WTC11 (cell line): ENCODE results near the gene FBXL16. TPM values are rescaled to one million over a fixed set of nuclear protein-coding genes. Genes with fewer than 3 reads are reported as not detected.

Experiments
- ATAC-seq: fragments of 200-7000 bp; cut with Tn5 transposase; 2 replicates; pipeline ENCODE4 v1.10.0; 2021; ENCODE audit warnings: mild to moderate bottlenecking, moderate library complexity
- CTCF ChIA-PET: fragments of 300-600 bp; sonication (Branson Sonifier 250); formaldehyde crosslinking; loops from one replicate; lab custom pipeline; 2021; ENCODE audit warnings: antibody characterized with exemption; lab: Charles Lee
- POLR2A ChIA-PET: fragments of 350-600 bp; sonication (Branson Sonifier 250); formaldehyde crosslinking; loops from one replicate; lab custom pipeline; 2021; ENCODE audit warnings: antibody characterized with exemption; lab: Charles Lee
- DNase-seq: peaks from one replicate; pipeline ENCODE4 v3.0.0; 2021; ENCODE audit warnings: low spot score
- H3K27ac Mint-ChIP-seq: 2 replicates; pipeline ENCODE4 v1.8.0; 2021; ENCODE audit warnings: mixed read lengths
- H3K27me3 Mint-ChIP-seq: 2 replicates; pipeline ENCODE4 v1.8.0; 2021; ENCODE audit warnings: low read depth, mild to moderate bottlenecking, moderate library complexity, mixed read lengths
- H3K36me3 Mint-ChIP-seq: 2 replicates; pipeline ENCODE4 v1.8.0; 2021; ENCODE audit warnings: mixed read lengths
- H3K4me1 Mint-ChIP-seq: 2 replicates; pipeline ENCODE4 v1.8.0; 2022; ENCODE audit warnings: mixed read lengths
- H3K4me3 Mint-ChIP-seq: 2 replicates; pipeline ENCODE4 v1.8.0; 2021; ENCODE audit warnings: mild to moderate bottlenecking, moderate library complexity, mixed read lengths
- H3K9me3 Mint-ChIP-seq: 2 replicates; pipeline ENCODE4 v1.8.0; 2021; ENCODE audit warnings: mixed read lengths
- AFF4 ChIP-seq: sonication (generic); formaldehyde crosslinking; IDR thresholded peaks from 2 replicates; pipeline ENCODE4 v1.8.1; 2023; ENCODE audit warnings: mild to moderate bottlenecking, missing genetic modification reagents, borderline replicate concordance
- E2F1 ChIP-seq: sonication (generic); formaldehyde crosslinking; IDR thresholded peaks from 2 replicates; pipeline ENCODE4 v1.8.0; 2022; ENCODE audit warnings: mild to moderate bottlenecking, missing genetic modification reagents
- FOXJ3 ChIP-seq: sonication (generic); formaldehyde crosslinking; IDR thresholded peaks from 2 replicates; pipeline ENCODE4 v1.9.0; 2021; ENCODE audit warnings: missing genetic modification reagents, mild to moderate bottlenecking, borderline replicate concordance
- GTF2I ChIP-seq: fragments of 250-450 bp; sonication (Bioruptor Pico); conservative IDR thresholded peaks from 2 replicates; pipeline ENCODE4 v1.4.0; 2021; ENCODE audit warnings: mild to moderate bottlenecking
- IRF2 ChIP-seq: sonication (generic); formaldehyde crosslinking; IDR thresholded peaks from 2 replicates; pipeline ENCODE4 v1.8.0; 2022; ENCODE audit warnings: low read depth, missing genetic modification reagents, borderline replicate concordance
- JAZF1 ChIP-seq: fragments of 250-450 bp; sonication (Bioruptor Pico); IDR thresholded peaks from 2 replicates; pipeline ENCODE4 v1.9.0; 2021; ENCODE audit warnings: moderate library complexity, mild to moderate bottlenecking, inconsistent platforms
- PRDM15 ChIP-seq: sonication (generic); formaldehyde crosslinking; IDR thresholded peaks from 2 replicates; pipeline ENCODE4 v1.8.0; 2022; ENCODE audit warnings: missing genetic modification reagents
- RORB ChIP-seq: fragments of 250-450 bp; sonication (Bioruptor Pico); IDR thresholded peaks from 2 replicates; pipeline ENCODE4 v1.9.0; 2021; ENCODE audit warnings: mild to moderate bottlenecking
- SP1 ChIP-seq: sonication (generic); formaldehyde crosslinking; conservative IDR thresholded peaks from 2 replicates; pipeline ENCODE4 v1.8.1; 2022; ENCODE audit warnings: missing genetic modification reagents
- USF2 ChIP-seq: sonication (generic); formaldehyde crosslinking; IDR thresholded peaks from 2 replicates; pipeline ENCODE4 v1.8.1; 2023; ENCODE audit warnings: mild to moderate bottlenecking, missing genetic modification reagents, moderate library complexity
- ZNF281 ChIP-seq: sonication (generic); formaldehyde crosslinking; IDR thresholded peaks from 2 replicates; pipeline ENCODE4 v1.8.0; 2023; ENCODE audit warnings: mild to moderate bottlenecking, missing genetic modification reagents
- ZNF423 ChIP-seq: fragments of 250-450 bp; sonication (Bioruptor Pico); IDR thresholded peaks from 2 replicates; pipeline ENCODE4 v2.1.2; 2022; ENCODE audit warnings: mild to moderate bottlenecking, moderate library complexity
- total RNA-seq: library from RNA; stranded (reverse); gene quantifications from 3 replicates; pipeline ENCODE4 v1.2.3, GENCODE V29; 2021
- TF ChIP-seq, protein P1 (sequence below): sonication (generic); formaldehyde crosslinking; IDR thresholded peaks from 2 replicates; pipeline ENCODE4 v1.8.0; 2022; ENCODE audit warnings: mild to moderate bottlenecking, missing genetic modification reagents
- TF ChIP-seq, protein P2 (sequence below): fragments of 250-450 bp; sonication (Bioruptor Pico); IDR thresholded peaks from 2 replicates; pipeline ENCODE4 v1.9.0; 2021; ENCODE audit warnings: mild to moderate bottlenecking

The FBXL16 gene
- total RNA-seq, 1 experiment from 2014 or later, result 22.7 TPM

DNA sequence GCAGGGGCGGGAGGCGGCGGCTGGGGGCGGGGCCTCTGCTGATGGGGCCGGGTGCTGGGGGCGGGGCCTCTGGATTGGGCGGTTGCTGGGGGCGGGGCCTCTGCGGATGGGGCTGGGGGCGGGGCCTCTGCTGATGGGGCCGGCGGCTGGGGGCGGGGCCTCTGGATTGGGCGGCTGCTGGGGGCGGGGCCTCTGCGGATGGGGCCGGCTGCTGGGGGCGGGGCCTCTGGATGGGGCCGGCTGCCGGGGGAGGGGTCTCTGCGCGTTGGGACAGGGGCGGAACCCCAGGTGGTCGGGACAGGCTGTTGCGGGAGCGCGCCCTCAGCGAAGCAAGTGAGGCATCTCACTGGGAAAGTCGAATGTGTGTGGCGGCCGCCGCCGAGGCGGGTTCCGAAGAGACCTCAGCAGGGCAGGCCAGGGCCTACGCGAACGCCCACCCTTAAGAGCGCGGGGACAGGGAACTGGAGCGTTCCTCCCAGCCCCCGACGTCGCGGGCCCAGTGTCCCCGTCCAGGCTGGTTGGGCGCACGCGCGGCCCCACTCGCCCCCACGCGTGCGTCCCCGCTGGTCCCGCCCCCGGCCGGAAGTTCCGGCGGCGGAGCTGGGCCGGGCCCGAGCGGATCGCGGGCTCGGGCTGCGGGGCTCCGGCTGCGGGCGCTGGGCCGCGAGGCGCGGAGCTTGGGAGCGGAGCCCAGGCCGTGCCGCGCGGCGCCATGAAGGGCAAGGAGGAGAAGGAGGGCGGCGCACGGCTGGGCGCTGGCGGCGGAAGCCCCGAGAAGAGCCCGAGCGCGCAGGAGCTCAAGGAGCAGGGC, 25.6 kb downstream of the FBXL16 start, which contains the start of gene STUB1 (continued):
- no peak for TF ChIP-seq ZNF281 (CRISPR knock-in tag)
- no peak for TF ChIP-seq AFF4
- TF ChIP-seq, protein P1, sequence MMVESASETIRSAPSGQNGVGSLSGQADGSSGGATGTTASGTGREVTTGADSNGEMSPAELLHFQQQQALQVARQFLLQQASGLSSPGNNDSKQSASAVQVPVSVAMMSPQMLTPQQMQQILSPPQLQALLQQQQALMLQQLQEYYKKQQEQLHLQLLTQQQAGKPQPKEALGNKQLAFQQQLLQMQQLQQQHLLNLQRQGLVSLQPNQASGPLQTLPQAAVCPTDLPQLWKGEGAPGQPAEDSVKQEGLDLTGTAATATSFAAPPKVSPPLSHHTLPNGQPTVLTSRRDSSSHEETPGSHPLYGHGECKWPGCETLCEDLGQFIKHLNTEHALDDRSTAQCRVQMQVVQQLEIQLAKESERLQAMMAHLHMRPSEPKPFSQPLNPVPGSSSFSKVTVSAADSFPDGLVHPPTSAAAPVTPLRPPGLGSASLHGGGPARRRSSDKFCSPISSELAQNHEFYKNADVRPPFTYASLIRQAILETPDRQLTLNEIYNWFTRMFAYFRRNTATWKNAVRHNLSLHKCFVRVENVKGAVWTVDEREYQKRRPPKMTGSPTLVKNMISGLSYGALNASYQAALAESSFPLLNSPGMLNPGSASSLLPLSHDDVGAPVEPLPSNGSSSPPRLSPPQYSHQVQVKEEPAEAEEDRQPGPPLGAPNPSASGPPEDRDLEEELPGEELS, result peak; percentile 82

DNA sequence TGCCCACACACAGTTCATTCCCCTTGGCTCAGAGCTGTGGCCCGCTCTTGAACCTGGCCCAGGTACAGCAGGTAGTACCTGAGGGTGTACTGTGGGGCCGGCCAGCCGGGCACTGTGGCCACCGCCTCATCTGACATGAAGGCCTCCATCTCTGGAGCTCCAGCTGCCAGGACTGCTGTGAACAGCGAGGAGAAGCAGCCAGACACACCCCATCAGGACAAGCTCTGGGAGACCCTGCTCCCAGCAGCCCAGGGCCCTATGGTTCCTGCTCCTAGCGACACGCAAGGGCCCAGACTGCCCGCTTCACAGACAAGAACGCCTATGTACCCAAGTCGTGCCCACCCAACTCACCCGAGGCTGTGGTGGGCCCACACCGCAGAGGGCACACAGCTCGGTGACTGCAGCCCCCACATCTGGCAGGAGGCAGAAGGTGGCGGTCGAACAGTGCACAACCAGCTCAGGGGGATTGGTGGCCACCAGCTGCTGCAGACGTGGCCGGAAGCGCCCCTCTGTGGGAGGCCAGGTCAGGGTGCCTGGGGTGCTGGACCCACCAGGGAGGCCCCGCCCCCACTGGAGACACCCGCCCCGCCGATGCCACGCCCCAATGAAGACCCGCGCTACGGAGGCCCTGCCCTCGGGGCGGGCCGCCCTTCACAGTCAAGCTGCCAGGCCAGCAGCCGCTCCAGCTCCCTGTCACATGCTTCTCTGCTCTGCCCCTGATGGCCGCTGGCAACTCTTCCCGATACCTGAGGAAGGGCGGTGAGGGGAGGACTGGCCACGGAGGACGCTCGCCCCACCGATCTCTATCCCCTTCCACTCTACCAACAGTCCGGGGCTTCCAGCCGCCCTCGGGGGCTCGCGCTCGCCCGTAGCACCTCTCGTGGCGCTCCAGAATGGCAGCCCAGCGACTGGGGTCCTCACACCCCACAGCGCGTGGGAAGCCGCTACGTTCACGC, 26.5 kb downstream of the FBXL16 start:
- TF ChIP-seq SP1 (CRISPR knock-in tag) (peak; percentile 54), ZNF423 (CRISPR knock-in tag) (peak; percentile 22; the same call in 1 of the 2 replicates), USF2 (peak; percentile 49; the same call in 1 of the 2 replicates), E2F1 (CRISPR knock-in tag) (no peak), PRDM15 (no peak; the same call in 1 of the 2 replicates), IRF2 (CRISPR knock-in tag) (no peak), FOXJ3 (CRISPR knock-in tag) (no peak), RORB (CRISPR knock-in tag) (no peak), GTF2I (CRISPR knock-in tag) (no peak), JAZF1 (CRISPR knock-in tag) (no peak)
- TF ChIP-seq, protein P2, sequence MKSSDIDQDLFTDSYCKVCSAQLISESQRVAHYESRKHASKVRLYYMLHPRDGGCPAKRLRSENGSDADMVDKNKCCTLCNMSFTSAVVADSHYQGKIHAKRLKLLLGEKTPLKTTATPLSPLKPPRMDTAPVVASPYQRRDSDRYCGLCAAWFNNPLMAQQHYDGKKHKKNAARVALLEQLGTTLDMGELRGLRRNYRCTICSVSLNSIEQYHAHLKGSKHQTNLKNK, result no peak
- TF ChIP-seq, protein P1, result no peak
- TF ChIP-seq, all 79 proteins: peak for 3
- peak overlapping the region; percentile 85 for H3K27ac Mint-ChIP-seq

More for the DNA sequence above, 26.5 kb downstream of the FBXL16 start:
- Mint-ChIP-seq H3K9me3 (no peaks in the 10 kb centered on the region), H3K4me1 (peaks cover 31% of the 10 kb centered on the region), H3K4me3 (peak overlapping the region; percentile 67), H3K36me3 (peaks cover 20% of the 10 kb centered on the region), H3K27me3 (no peaks in the 10 kb centered on the region)
- CTCF ChIA-PET, result interaction anchor here (0.6 to 3.1 kb wide), 14 partner anchors 10 to 220 kb away, joined by 3 to 21 read pairs (median 5); partner anchors contain the start of genes METRN, RHOT2 and WDR24
- ATAC-seq (peak; percentile 9), DNase-seq (peak; percentile 70)
- POLR2A ChIA-PET, result interaction anchor here (0.6 to 1.9 kb wide), 3 partner anchors 11 to 91 kb away, joined by 3 to 5 read pairs (median 4); partner anchors contain the start of gene WDR24
